Activated T-helper 17 cell treated with anti-CD3 and anti-CD28 coated beads, Interleukin-2, amount 50 U/mL, for 72 hours (primary cell): ENCODE measurements around the gene SLC8A1. TPM values are rescaled to one million over a fixed set of nuclear protein-coding genes. Genes with fewer than 3 reads are reported as not detected.

Source experiments
- ATAC-seq: fragments of 150-1000 bp; cut with Tn5 transposase; replicated peaks from 2 replicates; pipeline ENCODE4 v1.10.0; 2021; ENCODE audit warnings: mild to moderate bottlenecking, moderate library complexity
- H3K27ac Mint-ChIP-seq: one replicate; pipeline ENCODE4 v1.8.0; 2022; ENCODE audit warnings: mixed read lengths
- H3K27me3 Mint-ChIP-seq: one replicate; pipeline ENCODE4 v1.8.0; 2022; ENCODE audit warnings: mixed read lengths
- H3K36me3 Mint-ChIP-seq: one replicate; pipeline ENCODE4 v1.8.0; 2022; ENCODE audit warnings: low read depth, mild to moderate bottlenecking, mixed read lengths
- H3K4me1 Mint-ChIP-seq: one replicate; pipeline ENCODE4 v1.8.0; 2022; ENCODE audit warnings: mixed read lengths
- H3K4me3 Mint-ChIP-seq: one replicate; pipeline ENCODE4 v1.8.0; 2022; ENCODE audit warnings: mild to moderate bottlenecking, mixed read lengths
- H3K9me3 Mint-ChIP-seq: one replicate; pipeline ENCODE4 v1.8.0; 2022; ENCODE audit warnings: mixed read lengths
- total RNA-seq, 2 donors: library from RNA; stranded (reverse); gene quantifications; one replicate each; pipeline ENCODE4 v1.2.3, GENCODE V29; 2022

The SLC8A1 gene
- total RNA-seq, 2 donors from 2014 or later = 0.45 TPM; not detected in 1

- no peak for ATAC-seq
- Mint-ChIP-seq H3K4me1 (peaks cover 9% of the 10 kb centered on the region), H3K27ac (no peak overlapping the region), H3K36me3 (no peaks in the 10 kb centered on the region), H3K27me3 (peaks cover 41% of the 10 kb centered on the region), H3K4me3 (peak overlapping the region; percentile 68), H3K9me3 (peaks cover 4% of the 10 kb centered on the region)
Measured at GRCh38 chr2:40450066-40450795, 1.7 kb downstream of the SLC8A1 start.

GRCh38 chr2:40448476-40449079 lies 3.3 kb downstream of the SLC8A1 start:
- H3K4me3 Mint-ChIP-seq = no peak overlapping the region

GRCh38 chr2:40445467-40445866 lies 6.4 kb downstream of the SLC8A1 start:
- ATAC-seq = no peak
- Mint-ChIP-seq H3K36me3 (no peaks in the 10 kb centered on the region), H3K27ac (no peak overlapping the region), H3K9me3 (peaks cover 4% of the 10 kb centered on the region), H3K4me1 (no peaks in the 10 kb centered on the region), H3K27me3 (peaks cover 18% of the 10 kb centered on the region), H3K4me3 (no peak overlapping the region)

More at GRCh38 chr2:40448476-40449079, 3.3 kb downstream of the SLC8A1 start:
- ATAC-seq = no peak
- Mint-ChIP-seq H3K4me1 (peaks cover 9% of the 10 kb centered on the region), H3K9me3 (peaks cover 4% of the 10 kb centered on the region), H3K36me3 (no peaks in the 10 kb centered on the region), H3K27me3 (peaks cover 41% of the 10 kb centered on the region), H3K27ac (no peak overlapping the region)

GRCh38 chr2:40440835-40441234 lies 11.1 kb downstream of the SLC8A1 start:
- ATAC-seq = no peak
- Mint-ChIP-seq H3K9me3 (peaks cover 4% of the 10 kb centered on the region), H3K27ac (no peak overlapping the region), H3K27me3 (peaks cover 3% of the 10 kb centered on the region), H3K4me1 (no peaks in the 10 kb centered on the region), H3K4me3 (no peak overlapping the region), H3K36me3 (no peaks in the 10 kb centered on the region)

GRCh38 chr2:40439473-40439872 lies 12.4 kb downstream of the SLC8A1 start:
- Mint-ChIP-seq H3K27me3 (peaks cover 3% of the 10 kb centered on the region), H3K27ac (no peak overlapping the region), H3K4me1 (no peaks in the 10 kb centered on the region), H3K36me3 (no peaks in the 10 kb centered on the region), H3K9me3 (peaks cover 4% of the 10 kb centered on the region), H3K4me3 (no peak overlapping the region)
- ATAC-seq = no peak

- no peak for ATAC-seq
- Mint-ChIP-seq H3K4me1 (no peaks in the 10 kb centered on the region), H3K27me3 (peaks cover 3% of the 10 kb centered on the region)
Measured at GRCh38 chr2:40436093-40436475, 15.8 kb downstream of the SLC8A1 start.

GRCh38 chr2:40435426-40436092 lies 16.3 kb downstream of the SLC8A1 start:
- Mint-ChIP-seq H3K9me3 (peaks cover 4% of the 10 kb centered on the region), H3K27me3 (peaks cover 3% of the 10 kb centered on the region), H3K36me3 (no peaks in the 10 kb centered on the region), H3K27ac (no peak overlapping the region), H3K4me3 (no peak overlapping the region), H3K4me1 (no peaks in the 10 kb centered on the region)
- no peak for ATAC-seq

More at GRCh38 chr2:40436093-40436475, 15.8 kb downstream of the SLC8A1 start:
- H3K36me3 Mint-ChIP-seq = no peaks in the 10 kb centered on the region
- H3K9me3 Mint-ChIP-seq = peaks cover 4% of the 10 kb centered on the region
- H3K4me3 Mint-ChIP-seq = no peak overlapping the region
- no peak overlapping the region for H3K27ac Mint-ChIP-seq

GRCh38 chr2:40434731-40435271 lies 17.1 kb downstream of the SLC8A1 start:
- peaks cover 3% of the 10 kb centered on the region for H3K27me3 Mint-ChIP-seq
- peaks cover 4% of the 10 kb centered on the region for H3K9me3 Mint-ChIP-seq
- no peak overlapping the region for H3K27ac Mint-ChIP-seq
- no peaks in the 10 kb centered on the region for H3K4me1 Mint-ChIP-seq
- no peak for ATAC-seq
- no peak overlapping the region for H3K4me3 Mint-ChIP-seq
- H3K36me3 Mint-ChIP-seq = no peaks in the 10 kb centered on the region

- Mint-ChIP-seq H3K4me3 (no peak overlapping the region), H3K27me3 (peaks cover 3% of the 10 kb centered on the region), H3K36me3 (no peaks in the 10 kb centered on the region), H3K9me3 (peaks cover 4% of the 10 kb centered on the region), H3K27ac (no peak overlapping the region), H3K4me1 (no peaks in the 10 kb centered on the region)
- ATAC-seq = no peak
Measured at GRCh38 chr2:40433736-40434135, 18.2 kb downstream of the SLC8A1 start.

- no peak overlapping the region for H3K4me3 Mint-ChIP-seq
- ATAC-seq = no peak
- no peak overlapping the region for H3K27ac Mint-ChIP-seq
Measured at GRCh38 chr2:40432921-40433483, 18.9 kb downstream of the SLC8A1 start.

GRCh38 chr2:40431600-40431955 lies 20.3 kb downstream of the SLC8A1 start:
- Mint-ChIP-seq H3K9me3 (no peaks in the 10 kb centered on the region), H3K4me3 (no peak overlapping the region), H3K4me1 (no peaks in the 10 kb centered on the region), H3K27me3 (no peaks in the 10 kb centered on the region), H3K27ac (no peak overlapping the region), H3K36me3 (no peaks in the 10 kb centered on the region)
- ATAC-seq = no peak

More at GRCh38 chr2:40432921-40433483, 18.9 kb downstream of the SLC8A1 start:
- Mint-ChIP-seq H3K9me3 (peaks cover 4% of the 10 kb centered on the region), H3K36me3 (no peaks in the 10 kb centered on the region), H3K4me1 (no peaks in the 10 kb centered on the region), H3K27me3 (peaks cover 3% of the 10 kb centered on the region)

- Mint-ChIP-seq H3K27me3 (no peaks in the 10 kb centered on the region), H3K27ac (no peak overlapping the region), H3K9me3 (no peaks in the 10 kb centered on the region), H3K36me3 (no peaks in the 10 kb centered on the region), H3K4me1 (no peaks in the 10 kb centered on the region), H3K4me3 (no peak overlapping the region)
- ATAC-seq = no peak
Measured at GRCh38 chr2:40430776-40431599, 20.9 kb downstream of the SLC8A1 start.

- Mint-ChIP-seq H3K36me3 (no peaks in the 10 kb centered on the region), H3K4me3 (no peak overlapping the region), H3K27me3 (no peaks in the 10 kb centered on the region), H3K4me1 (no peaks in the 10 kb centered on the region), H3K27ac (no peak overlapping the region), H3K9me3 (no peaks in the 10 kb centered on the region)
- no peak for ATAC-seq
Measured at GRCh38 chr2:40428439-40428838, 23.5 kb downstream of the SLC8A1 start.
